ENCODE data around the gene ADAM19. TPM values are rescaled to one million over a fixed set of nuclear protein-coding genes. Genes with fewer than 3 reads are reported as not detected.

The ADAM19 gene
- total and polyA plus RNA-seq, 3 donors from 2014 or later = 3.1 to 4.9 (median 4.5) TPM

DNA sequence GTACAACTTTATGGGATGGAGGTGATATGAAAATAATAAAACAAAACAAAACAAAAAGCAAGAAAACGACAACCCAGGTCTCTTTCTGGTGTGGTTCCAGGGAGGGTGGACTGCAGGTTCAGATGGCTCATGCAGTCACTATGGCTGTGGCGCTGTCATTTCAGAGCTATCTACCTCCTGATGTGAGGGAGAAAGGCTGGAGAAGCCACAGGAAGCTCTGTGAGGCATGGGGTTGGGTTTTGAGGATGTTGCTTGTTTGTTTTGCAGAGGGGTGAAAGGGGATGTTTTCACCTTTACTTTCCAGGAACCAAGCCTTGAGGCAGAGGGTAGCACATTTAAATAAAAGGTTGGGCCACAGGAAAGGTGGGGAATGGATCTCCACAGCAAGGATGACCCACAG is 96.8 kb downstream of the ADAM19 start:
- H3K4me1 ChIP-seq = no peaks in the 10 kb centered on the region
- DNase-seq = no peak
- 88 to 93% methylated on average over 2 of the region's 2 CpGs for WGBS, 2 donors
- no peaks in the 10 kb centered on the region for H3K27me3 ChIP-seq
- intact Hi-C loops (cut with DNase I; ENCODE audit: low total_unique reads) = loop anchor here (10.0 kb wide), 1 partner anchor 154 kb away; no protein-coding TSS in a partner anchor
- no peak overlapping the region for H3K4me3 ChIP-seq
- no peaks in the 10 kb centered on the region for H3K36me3 ChIP-seq (ENCODE audit: low read depth, missing control alignments)
- no peak overlapping the region for H3K27ac ChIP-seq
- H3K9me3 ChIP-seq = no peaks in the 10 kb centered on the region
- TF ChIP-seq CTCF (IDR thresholded peaks at IDR 0.05) (no peak), POLR2A (IDR thresholded peaks at IDR 0.05) (no peak)

DNA sequence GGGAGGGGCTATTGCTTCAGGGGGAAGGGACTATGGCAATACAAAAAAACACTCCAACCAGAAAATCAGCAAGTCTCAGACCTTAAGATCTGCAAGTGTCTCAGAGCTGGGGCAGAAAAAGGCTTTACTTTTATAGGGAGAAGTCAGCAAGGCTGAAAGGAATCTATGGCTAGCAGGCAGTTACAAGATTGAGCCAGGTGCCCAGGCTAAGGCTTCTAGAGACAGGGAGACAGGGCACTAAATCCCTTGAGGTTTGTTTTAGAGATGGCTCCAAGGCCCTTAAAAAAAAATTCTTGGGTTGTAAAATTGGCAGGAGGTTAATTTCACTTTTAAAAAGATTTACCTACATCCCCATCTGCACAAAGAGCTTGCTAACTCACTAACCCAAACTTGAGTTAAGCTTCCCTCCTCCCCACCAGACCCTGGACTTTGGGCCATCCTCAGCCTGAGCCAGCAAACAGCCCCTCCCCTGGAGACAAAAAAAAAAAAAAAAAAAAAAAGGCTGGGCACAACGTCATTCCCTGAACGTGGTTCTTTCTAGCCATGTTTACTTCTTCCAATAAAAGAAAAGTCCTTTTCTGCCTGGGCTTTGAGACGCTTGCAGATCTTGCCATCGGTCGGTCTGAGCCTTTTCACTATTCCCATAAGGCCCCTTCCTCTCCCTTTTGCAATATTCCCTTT is 97.6 kb downstream of the ADAM19 start:
- DNase-seq = no peak
- intact Hi-C loops (cut with DNase I; ENCODE audit: low total_unique reads) = loop anchor here (10.0 kb wide), 1 partner anchor 153 kb away; no protein-coding TSS in a partner anchor
- Histone ChIP-seq H3K27me3 (no peaks in the 10 kb centered on the region), H3K4me1 (no peaks in the 10 kb centered on the region), H3K4me3 (no peak overlapping the region), H3K9me3 (no peaks in the 10 kb centered on the region), H3K27ac (no peak overlapping the region), H3K36me3 (ENCODE audit: low read depth, missing control alignments) (no peaks in the 10 kb centered on the region)
- WGBS, 2 donors = 65 to 69% methylated on average over 5 of the region's 5 CpGs
- no peak for TF ChIP-seq POLR2A (IDR thresholded peaks at IDR 0.05)
- no peak for TF ChIP-seq CTCF (IDR thresholded peaks at IDR 0.05)

DNA sequence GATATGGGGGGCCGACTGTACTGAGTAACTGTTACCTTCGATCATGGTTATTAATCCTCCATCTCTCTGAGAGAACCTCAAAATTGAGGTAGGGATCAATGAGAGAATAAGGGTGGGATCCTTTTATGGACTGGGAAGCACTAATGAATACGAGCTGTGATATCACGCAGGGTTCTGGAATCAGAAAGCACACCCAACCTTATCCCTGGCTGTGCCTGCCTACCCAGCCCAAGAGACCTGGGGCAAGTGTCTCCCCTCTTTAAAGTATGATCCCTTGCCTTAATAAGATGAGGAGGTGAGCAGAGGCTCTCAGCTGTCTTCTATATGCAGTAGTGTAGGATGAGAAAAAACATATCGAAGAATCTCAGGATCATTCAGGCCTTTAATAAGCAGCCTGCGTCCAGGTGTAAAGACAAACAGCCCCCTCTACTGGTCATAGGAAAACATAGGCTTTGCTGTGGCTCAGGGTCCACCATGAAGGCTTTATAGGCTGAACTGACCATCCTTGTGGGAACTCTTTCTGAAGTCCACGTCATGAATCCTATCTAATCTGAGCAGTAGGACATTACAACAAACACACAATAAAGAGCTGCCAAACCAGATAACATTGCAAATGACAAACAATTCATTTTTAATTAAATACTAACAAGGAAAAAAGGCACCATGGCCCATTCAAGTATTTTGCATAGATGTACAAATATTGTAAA is 98.7 kb downstream of the ADAM19 start:
- TF ChIP-seq CTCF (IDR thresholded peaks at IDR 0.05) (peak; percentile 32 to 72 (median 56)), POLR2A (IDR thresholded peaks at IDR 0.05) (no peak)
- H3K36me3 ChIP-seq (ENCODE audit: low read depth, missing control alignments) = no peaks in the 10 kb centered on the region
- no peak overlapping the region for H3K4me3 ChIP-seq
- H3K9me3 ChIP-seq = no peaks in the 10 kb centered on the region
- no peaks in the 10 kb centered on the region for H3K4me1 ChIP-seq
- DNase-seq = peak; percentile 67
- H3K27me3 ChIP-seq = no peaks in the 10 kb centered on the region
- intact Hi-C loops (cut with DNase I; ENCODE audit: low total_unique reads) = loop anchor here (10.0 kb wide), 1 partner anchor 152 kb away; no protein-coding TSS in a partner anchor
- H3K27ac ChIP-seq = no peak overlapping the region
- 67 to 70% methylated on average over 7 of the region's 7 CpGs for WGBS, 2 donors

DNA sequence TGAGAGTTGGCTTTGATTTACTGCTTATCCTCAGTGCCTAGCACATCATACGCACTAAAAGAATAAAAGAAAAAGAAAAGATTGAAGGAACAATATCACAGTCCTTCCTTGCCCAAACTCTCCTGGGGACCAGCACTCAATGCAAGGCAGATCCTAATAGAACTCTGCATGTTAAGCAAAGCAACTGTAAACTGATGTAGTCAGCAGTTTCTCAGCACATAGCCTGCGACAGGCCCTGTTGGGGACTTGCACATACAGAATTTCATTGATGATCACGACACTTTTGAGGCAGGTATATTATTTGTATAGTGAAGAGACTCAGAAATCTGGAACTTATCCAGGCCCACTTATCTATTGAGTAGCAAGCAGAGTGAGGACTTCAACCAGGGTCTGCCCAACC is 100.1 kb downstream of the ADAM19 start:
- Histone ChIP-seq H3K27ac (no peak overlapping the region), H3K36me3 (ENCODE audit: low read depth, missing control alignments) (no peaks in the 10 kb centered on the region), H3K9me3 (no peaks in the 10 kb centered on the region), H3K4me3 (no peak overlapping the region), H3K4me1 (no peaks in the 10 kb centered on the region), H3K27me3 (no peaks in the 10 kb centered on the region)
- DNase-seq = no peak
- 75 to 93% methylated on average over 3 of the region's 3 CpGs for WGBS, 2 donors
- intact Hi-C loops (cut with DNase I; ENCODE audit: low total_unique reads) = loop anchor here (10.0 kb wide), 1 partner anchor 151 kb away; no protein-coding TSS in a partner anchor
- TF ChIP-seq POLR2A (IDR thresholded peaks at IDR 0.05) = no peak
- no peak for TF ChIP-seq CTCF (IDR thresholded peaks at IDR 0.05)
